Common myeloid progenitor, CD34-positive (primary cell): ENCODE data around the gene HOXC9.
"Not testable (repeated sequence)": the region's sequence is repeated elsewhere in the genome, so short reads cannot be mapped to it uniquely, and the experiment has no call there.

Experiments used
- CTCF ChIA-PET: fragments of 350-600 bp; sonication (Branson Sonifier 250); formaldehyde crosslinking; loops from one replicate; lab custom pipeline; 2021; ENCODE audit warnings: antibody characterized with exemption; lab: Charles Lee
- POLR2A ChIA-PET: fragments of 350-600 bp; sonication (Branson Sonifier 250); formaldehyde crosslinking; loops from one replicate; lab custom pipeline; 2021; ENCODE audit warnings: antibody characterized with exemption; lab: Charles Lee
- DNase-seq, 3 donors: peaks; one replicate each; pipeline versions ENCODE4 v3.0.0 to v3.0.0-alpha.2; 2013
- H3K27ac ChIP-seq, 2 experiments: 1 replicate in 1 of 2; 2 replicates in 1 of 2; pipeline ENCODE4 v1.7.0; 2013; ENCODE audit warnings: inconsistent platforms in 2 of 2, low read length in 2 of 2, mild to moderate bottlenecking in 2 of 2, low read depth in 1 of 2, moderate library complexity in 1 of 2; ENCODE audit not compliant: severe bottlenecking in 2 of 2, insufficient read depth in 1 of 2, poor library complexity in 1 of 2
- H3K27me3 ChIP-seq, 5 experiments: replicated peaks in 2 of 5; 1 replicate in 3 of 5; 2 replicates in 2 of 5; pipeline versions ENCODE4 v1.6.1 to v1.7.0; 2013; ENCODE audit warnings: low read length in 4 of 5, mild to moderate bottlenecking in 2 of 5, moderate library complexity in 2 of 5, inconsistent platforms in 1 of 5; ENCODE audit not compliant: insufficient read depth in 5 of 5, control insufficient read depth in 4 of 5
- H3K36me3 ChIP-seq, 4 experiments: 1 replicate in 2 of 4; 2 replicates in 2 of 4; pipeline versions ENCODE4 v1.6.1 to v1.7.0; 2013; ENCODE audit warnings: low read length in 3 of 4, control low read depth in 1 of 4, mild to moderate bottlenecking in 1 of 4; ENCODE audit not compliant: control insufficient read depth in 4 of 4, insufficient read depth in 4 of 4
- H3K4me1 ChIP-seq, 4 experiments: 1 replicate in 3 of 4; 2 replicates in 1 of 4; pipeline versions ENCODE4 v1.6.1 to v1.7.1; 2013; ENCODE audit warnings: low read length in 3 of 4, mild to moderate bottlenecking in 3 of 4, control low read depth in 1 of 4, inconsistent platforms in 1 of 4, moderate library complexity in 1 of 4; ENCODE audit not compliant: control insufficient read depth in 4 of 4, insufficient read depth in 4 of 4; ENCODE audit errors: control extremely low read depth in 1 of 4
- H3K4me3 ChIP-seq, 7 experiments: 1 replicate in 4 of 7; 2 replicates in 3 of 7; pipeline versions ENCODE4 v1.5.1 to v1.7.0; 2013; ENCODE audit warnings: mild to moderate bottlenecking in 7 of 7, low read length in 6 of 7, moderate library complexity in 6 of 7, inconsistent platforms in 2 of 7, low read depth in 2 of 7, control low read depth in 1 of 7; ENCODE audit not compliant: insufficient read depth in 4 of 7, control insufficient read depth in 1 of 7; ENCODE audit errors: extremely low read depth in 1 of 7
- H3K9me3 ChIP-seq, 5 experiments: 1 replicate in 4 of 5; 2 replicates in 1 of 5; pipeline versions ENCODE4 v1.6.1 to v1.7.1; 2013; ENCODE audit warnings: low read length in 4 of 5, mild to moderate bottlenecking in 2 of 5, inconsistent platforms in 1 of 5, low read depth in 1 of 5, moderate library complexity in 1 of 5; ENCODE audit not compliant: control insufficient read depth in 4 of 5, insufficient read depth in 2 of 5; ENCODE audit errors: control extremely low read depth in 1 of 5
- WGBS: methylation state at CpG from one replicate; pipeline ENCODE4 v1.1.5; 2013; ENCODE audit not compliant: insufficient coverage; 5-methylcytosine and 5-hydroxymethylcytosine counted together

HOXC9 gene

GRCh38 chr12:54041097-54041690 is 41.2 kb downstream of the HOXC9 start:
- H3K9me3 ChIP-seq, result peaks cover 0 to 4% (median 0%) of the 10 kb centered on the region in 5 experiments
- H3K4me1 ChIP-seq, result no peaks in the 10 kb centered on the region
- 67% methylated on average over 2 of the region's 2 CpGs for WGBS
- CTCF ChIA-PET, result interaction anchor here (0.8 to 1.7 kb wide), 8 partner anchors 9 to 167 kb away, joined by 3 to 11 read pairs (median 5); partner anchors contain the start of genes HOXC4, HOXC5 and SMUG1
- peaks cover 41 to 100% (median 63%) of the 10 kb centered on the region in 5 experiments for H3K27me3 ChIP-seq
- no peaks in the 10 kb centered on the region for H3K36me3 ChIP-seq
- no peak overlapping the region for H3K4me3 ChIP-seq
- POLR2A ChIA-PET, result no interaction called here
- no peak overlapping the region for H3K27ac ChIP-seq
- no peak for DNase-seq

GRCh38 chr12:54042033-54042432 is 42.1 kb downstream of the HOXC9 start:
- POLR2A ChIA-PET, H3K36me3 ChIP-seq, H3K4me3 ChIP-seq, H3K4me1 ChIP-seq, H3K9me3 ChIP-seq, DNase-seq, H3K27ac ChIP-seq: not testable (repeated sequence)
- H3K27me3 ChIP-seq, result peaks cover 41 to 100% (median 59%) of the 10 kb centered on the region in 5 experiments
- CTCF ChIA-PET, result interaction anchor here (1.3 to 1.7 kb wide), 4 partner anchors 9 to 22 kb away, joined by 5 to 11 read pairs (median 6); partner anchors contain the start of genes HOXC4 and HOXC5
- 94% methylated on average over 2 of the region's 6 CpGs for WGBS

GRCh38 chr12:54042970-54043853 is 43.3 kb downstream of the HOXC9 start:
- no peaks in the 10 kb centered on the region for H3K36me3 ChIP-seq
- peaks cover 37 to 100% (median 55%) of the 10 kb centered on the region in 5 experiments for H3K27me3 ChIP-seq
- ChIA-PET CTCF (interaction anchor here (1.0 to 1.2 kb wide), 2 partner anchors 10 to 165 kb away, joined by 3 to 8 read pairs; partner anchors contain the start of gene HOXC5), POLR2A (no interaction called here)
- H3K9me3 ChIP-seq, result peaks cover 0 to 4% (median 0%) of the 10 kb centered on the region in 5 experiments
- WGBS, result 43% methylated on average over 4 of the region's 6 CpGs
- H3K4me3 ChIP-seq, result no peak overlapping the region
- no peak overlapping the region for H3K27ac ChIP-seq
- no peak for DNase-seq
- no peaks in the 10 kb centered on the region for H3K4me1 ChIP-seq

GRCh38 chr12:54044425-54045103 is 44.6 kb downstream of the HOXC9 start:
- Histone ChIP-seq H3K4me1 (no peaks in the 10 kb centered on the region), H3K36me3 (no peaks in the 10 kb centered on the region), H3K27ac (no peak overlapping the region), H3K27me3 (peaks cover 28 to 100% (median 58%) of the 10 kb centered on the region in 5 experiments), H3K9me3 (peaks cover 0 to 4% (median 0%) of the 10 kb centered on the region in 5 experiments), H3K4me3 (no peak overlapping the region)
- no peak for DNase-seq
- POLR2A ChIA-PET, result no interaction called here
- CTCF ChIA-PET, result interaction anchor here (1.0 to 1.5 kb wide), 5 partner anchors 12 to 336 kb away, joined by 3 to 6 read pairs (median 3); partner anchors contain the start of gene HOXC5
- 44% methylated on average over 3 of the region's 5 CpGs for WGBS

GRCh38 chr12:54045401-54045800 is 45.4 kb downstream of the HOXC9 start:
- POLR2A ChIA-PET, result no interaction called here
- CTCF ChIA-PET, result interaction anchor here (1.0 to 1.5 kb wide), 5 partner anchors 13 to 337 kb away, joined by 3 to 6 read pairs (median 3); partner anchors contain the start of gene HOXC5
- H3K27me3 ChIP-seq, result peaks cover 36 to 100% (median 61%) of the 10 kb centered on the region in 5 experiments
- H3K27ac ChIP-seq, result no peak overlapping the region
- peaks cover 0 to 4% (median 0%) of the 10 kb centered on the region in 5 experiments for H3K9me3 ChIP-seq
- no peaks in the 10 kb centered on the region for H3K36me3 ChIP-seq
- DNase-seq, result no peak
- no peaks in the 10 kb centered on the region for H3K4me1 ChIP-seq
- no peak overlapping the region for H3K4me3 ChIP-seq

- Histone ChIP-seq H3K4me1 (no peaks in the 10 kb centered on the region), H3K27me3 (peaks cover 40 to 100% (median 64%) of the 10 kb centered on the region in 5 experiments), H3K36me3 (no peaks in the 10 kb centered on the region), H3K4me3 (no peak overlapping the region), H3K27ac (no peak overlapping the region), H3K9me3 (peaks cover 0 to 4% (median 0%) of the 10 kb centered on the region in 5 experiments)
- ChIA-PET POLR2A (no interaction called here), CTCF (interaction anchor here (1.0 to 1.5 kb wide), 3 partner anchors 13 to 146 kb away, joined by 3 to 6 read pairs (median 4); partner anchors contain the start of gene HOXC5)
- WGBS, result 31% methylated on average over 7 of the region's 16 CpGs
- no peak for DNase-seq
Measured at GRCh38 chr12:54045868-54046521, 46.0 kb downstream of the HOXC9 start.
